Caco-2 (cell line): ENCODE results near the gene TRIO. TPM values are rescaled to one million over a fixed set of nuclear protein-coding genes. Genes with fewer than 3 reads are reported as not detected.

Experiments used
- BruUV-seq: library from RNA; stranded (reverse); fragments of 400-500 nt; replicated peaks from 2 replicates; lab custom pipeline; 2021; lab: Mats Ljungman, UMichigan
- CTCF ChIA-PET: fragments of 300-600 bp; sonication (Branson Sonifier 250); formaldehyde crosslinking; loops from one replicate; lab custom pipeline; 2022; ENCODE audit warnings: antibody characterized with exemption; lab: Charles Lee
- POLR2A ChIA-PET: fragments of 300-600 bp; sonication (Branson Sonifier 250); formaldehyde crosslinking; loops from one replicate; lab custom pipeline; 2022; ENCODE audit warnings: antibody characterized with exemption; lab: Charles Lee
- DNase-seq, 2 experiments: peaks; one replicate each; pipeline versions ENCODE4 v3.0.0 to v3.0.0-alpha.2; 2020 to 2022
- H3K27me3 ChIP-seq: replicated peaks from 2 replicates; pipeline ENCODE4 v1.6.0; 2011; ENCODE audit warnings: low read length; ENCODE audit not compliant: control insufficient read depth, insufficient read depth
- H3K36me3 ChIP-seq: 2 replicates; pipeline ENCODE4 v1.5.1; 2011; ENCODE audit warnings: low read length; ENCODE audit not compliant: control insufficient read depth, insufficient read depth
- H3K4me1 ChIP-seq: fragments of 250-450 bp; sonication (Bioruptor Pico); 2 replicates; pipeline ENCODE4 v1.5.1; 2020; ENCODE audit warnings: mild to moderate bottlenecking
- H3K4me3 ChIP-seq: 2 replicates; pipeline ENCODE4 v1.5.1; 2011; ENCODE audit warnings: low read depth, mild to moderate bottlenecking, control low read depth, low read length
- H3K9me3 ChIP-seq: fragments of 250-450 bp; sonication (Bioruptor Pico); 2 replicates; pipeline ENCODE4 v1.5.1; 2020; ENCODE audit warnings: mild to moderate bottlenecking, moderate library complexity
- H3K27ac Mint-ChIP-seq: one replicate; pipeline ENCODE4 v1.8.0; 2022; ENCODE audit warnings: mixed read lengths; ENCODE audit not compliant: unreplicated experiment
- H3K27me3 Mint-ChIP-seq: one replicate; pipeline ENCODE4 v1.8.0; 2022; ENCODE audit warnings: mixed read lengths; ENCODE audit not compliant: insufficient read depth, unreplicated experiment
- H3K36me3 Mint-ChIP-seq: one replicate; pipeline ENCODE4 v1.8.0; 2022; ENCODE audit warnings: mild to moderate bottlenecking, mixed read lengths; ENCODE audit not compliant: insufficient read depth, unreplicated experiment
- H3K4me1 Mint-ChIP-seq: one replicate; pipeline ENCODE4 v1.8.0; 2022; ENCODE audit warnings: low read depth, mixed read lengths; ENCODE audit not compliant: unreplicated experiment
- H3K4me3 Mint-ChIP-seq: one replicate; pipeline ENCODE4 v1.8.0; 2022; ENCODE audit warnings: mild to moderate bottlenecking, moderate library complexity, mixed read lengths; ENCODE audit not compliant: unreplicated experiment
- H3K9me3 Mint-ChIP-seq: one replicate; pipeline ENCODE4 v1.8.0; 2022; ENCODE audit warnings: mixed read lengths; ENCODE audit not compliant: unreplicated experiment
- intact Hi-C: fragments of 100-400 bp; cut with micrococcal nuclease; formaldehyde crosslinking; loops from one replicate; pipeline ENCODE4 v1.10.0; 2022; ENCODE audit not compliant: unreplicated experiment
- total RNA-seq: library from RNA; stranded (reverse); gene quantifications from 2 replicates; pipeline ENCODE4 v1.2.3, GENCODE V29; 2022
- TF ChIP-seq, protein P1 (sequence below), 2 experiments: fragments of 200-600 bp in 1 of 2; IDR thresholded peaks; 1 replicate in 1 of 2; 2 replicates in 1 of 2; pipeline versions ENCODE4 v1.5.1 to v1.8.0; 2011 to 2022; ENCODE audit warnings: antibody characterized with exemption in 1 of 2, control low read depth in 1 of 2, inconsistent platforms in 1 of 2, low read depth in 1 of 2, low read length in 1 of 2, mild to moderate bottlenecking in 1 of 2, moderate library complexity in 1 of 2; ENCODE audit not compliant: insufficient read depth in 1 of 2, severe bottlenecking in 1 of 2, unreplicated experiment in 1 of 2

TRIO gene
- total RNA-seq, 1 experiment from 2014 or later = 92.0 TPM

DNA sequence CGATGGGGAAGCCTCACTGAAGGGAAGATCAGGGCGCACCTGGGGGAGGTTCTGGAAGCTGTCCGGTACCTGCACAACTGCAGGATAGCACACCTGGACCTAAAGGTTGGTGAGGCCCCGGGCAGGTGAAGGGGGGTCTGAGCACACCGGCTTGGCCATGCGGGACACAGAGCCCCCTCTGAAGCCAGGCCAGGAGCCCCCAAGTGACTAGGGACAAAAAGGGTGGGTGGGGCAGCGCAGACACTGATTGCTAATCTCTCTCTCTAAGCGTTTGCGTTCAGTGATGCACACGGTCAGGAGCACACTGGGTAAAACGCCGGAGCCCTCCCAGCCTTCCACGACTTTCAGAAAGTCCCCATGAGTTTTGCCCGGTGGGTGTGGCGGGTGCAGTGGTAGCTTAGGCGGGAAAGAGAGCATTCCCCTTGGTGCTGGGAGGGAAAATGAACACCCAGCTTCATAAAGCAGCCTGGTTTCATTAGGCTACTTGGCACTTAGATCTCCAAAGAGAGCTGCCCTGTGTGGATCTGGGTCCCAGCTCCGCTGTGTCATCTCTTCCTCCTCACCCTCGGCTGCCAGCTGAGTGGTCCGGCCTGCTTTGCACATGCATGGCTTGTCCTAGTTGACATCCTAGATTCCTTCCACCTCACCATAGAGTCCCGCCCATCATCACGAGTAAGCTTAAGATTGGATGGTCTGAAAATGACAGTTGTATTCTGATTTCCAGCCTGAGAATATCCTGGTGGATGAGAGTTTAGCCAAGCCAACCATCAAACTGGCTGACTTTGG lies 364.2 kb downstream of the TRIO start:
- no TSS peak for BruUV-seq
- POLR2A ChIA-PET = no interaction called here

DNA sequence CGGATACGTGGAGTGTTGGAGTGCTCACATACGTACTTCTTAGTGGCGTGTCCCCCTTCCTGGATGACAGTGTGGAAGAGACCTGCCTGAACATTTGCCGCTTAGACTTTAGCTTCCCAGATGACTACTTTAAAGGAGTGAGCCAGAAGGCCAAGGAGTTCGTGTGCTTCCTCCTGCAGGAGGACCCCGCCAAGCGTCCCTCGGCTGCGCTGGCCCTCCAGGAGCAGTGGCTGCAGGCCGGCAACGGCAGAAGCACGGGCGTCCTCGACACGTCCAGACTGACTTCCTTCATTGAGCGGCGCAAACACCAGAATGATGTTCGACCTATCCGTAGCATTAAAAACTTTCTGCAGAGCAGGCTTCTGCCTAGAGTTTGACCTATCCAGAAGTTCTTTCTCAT lies 364.9 kb downstream of the TRIO start:
- ChIA-PET CTCF (interaction anchor here (0.5 kb wide), 1 partner anchor 19 kb away, joined by 3 read pairs; no protein-coding TSS in a partner anchor), POLR2A (no interaction called here)
- no peaks in the 10 kb centered on the region for H3K9me3 Mint-ChIP-seq
- H3K4me1 ChIP-seq = no peaks in the 10 kb centered on the region
- no peaks in the 10 kb centered on the region for H3K27me3 Mint-ChIP-seq
- H3K4me1 Mint-ChIP-seq = no peaks in the 10 kb centered on the region
- H3K36me3 Mint-ChIP-seq = peaks cover 39% of the 10 kb centered on the region
- intact Hi-C loops = no loop called here
- H3K27me3 ChIP-seq = no peaks in the 10 kb centered on the region
- H3K9me3 ChIP-seq = no peaks in the 10 kb centered on the region
- no peak overlapping the region for H3K4me3 Mint-ChIP-seq
- BruUV-seq = no TSS peak
- H3K36me3 ChIP-seq = peaks cover 1% of the 10 kb centered on the region
- H3K4me3 ChIP-seq = no peak overlapping the region
- H3K27ac Mint-ChIP-seq = no peak overlapping the region
- TF ChIP-seq, protein P1, sequence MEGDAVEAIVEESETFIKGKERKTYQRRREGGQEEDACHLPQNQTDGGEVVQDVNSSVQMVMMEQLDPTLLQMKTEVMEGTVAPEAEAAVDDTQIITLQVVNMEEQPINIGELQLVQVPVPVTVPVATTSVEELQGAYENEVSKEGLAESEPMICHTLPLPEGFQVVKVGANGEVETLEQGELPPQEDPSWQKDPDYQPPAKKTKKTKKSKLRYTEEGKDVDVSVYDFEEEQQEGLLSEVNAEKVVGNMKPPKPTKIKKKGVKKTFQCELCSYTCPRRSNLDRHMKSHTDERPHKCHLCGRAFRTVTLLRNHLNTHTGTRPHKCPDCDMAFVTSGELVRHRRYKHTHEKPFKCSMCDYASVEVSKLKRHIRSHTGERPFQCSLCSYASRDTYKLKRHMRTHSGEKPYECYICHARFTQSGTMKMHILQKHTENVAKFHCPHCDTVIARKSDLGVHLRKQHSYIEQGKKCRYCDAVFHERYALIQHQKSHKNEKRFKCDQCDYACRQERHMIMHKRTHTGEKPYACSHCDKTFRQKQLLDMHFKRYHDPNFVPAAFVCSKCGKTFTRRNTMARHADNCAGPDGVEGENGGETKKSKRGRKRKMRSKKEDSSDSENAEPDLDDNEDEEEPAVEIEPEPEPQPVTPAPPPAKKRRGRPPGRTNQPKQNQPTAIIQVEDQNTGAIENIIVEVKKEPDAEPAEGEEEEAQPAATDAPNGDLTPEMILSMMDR (IDR thresholded peaks at IDR 0.05; ENCODE audit: insufficient read depth in 1 of 2, low read depth in 1 of 2, low read length in 1 of 2, severe bottlenecking in 1 of 2, unreplicated experiment in 1 of 2) = no peak
- no peak for DNase-seq

More for the DNA sequence above, 364.2 kb downstream of the TRIO start:
- no peaks in the 10 kb centered on the region for H3K27me3 ChIP-seq
- no peaks in the 10 kb centered on the region for H3K4me1 Mint-ChIP-seq
- no peaks in the 10 kb centered on the region for H3K27me3 Mint-ChIP-seq
- TF ChIP-seq, protein P1 (IDR thresholded peaks at IDR 0.05; ENCODE audit: insufficient read depth in 1 of 2, low read depth in 1 of 2, low read length in 1 of 2, severe bottlenecking in 1 of 2, unreplicated experiment in 1 of 2) = no peak
- H3K36me3 ChIP-seq = peaks cover 1% of the 10 kb centered on the region
- no peak for DNase-seq
- no peaks in the 10 kb centered on the region for H3K9me3 Mint-ChIP-seq
- peaks cover 46% of the 10 kb centered on the region for H3K36me3 Mint-ChIP-seq
- H3K4me3 Mint-ChIP-seq = no peak overlapping the region
- CTCF ChIA-PET = interaction anchor here (0.5 kb wide), 1 partner anchor 20 kb away, joined by 3 read pairs; no protein-coding TSS in a partner anchor
- no peaks in the 10 kb centered on the region for H3K9me3 ChIP-seq
- intact Hi-C loops = no loop called here
- H3K27ac Mint-ChIP-seq = no peak overlapping the region
- H3K4me1 ChIP-seq = no peaks in the 10 kb centered on the region
- H3K4me3 ChIP-seq = no peak overlapping the region

DNA sequence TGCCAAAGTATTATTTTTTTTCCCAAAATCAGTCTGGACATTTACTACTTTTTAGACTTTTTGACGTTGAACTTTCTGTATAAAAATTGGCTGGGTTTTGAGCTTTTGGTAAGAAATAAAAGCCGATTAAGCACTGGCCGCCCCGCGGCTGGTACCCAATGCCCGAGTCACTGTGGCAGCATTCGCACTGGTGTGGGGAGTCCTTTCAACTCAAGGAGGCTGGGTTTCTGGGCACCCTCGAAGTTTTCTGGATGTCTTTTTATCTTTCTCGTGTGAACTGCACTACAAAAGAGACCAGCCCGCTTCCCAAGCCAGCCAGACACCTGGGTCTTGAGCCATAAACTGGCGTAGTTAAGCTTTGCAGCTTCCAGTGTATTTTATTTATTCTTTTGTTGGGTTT lies 366.4 kb downstream of the TRIO start:
- H3K27me3 ChIP-seq = no peaks in the 10 kb centered on the region
- ChIA-PET POLR2A (no interaction called here), CTCF (no interaction called here)
- Mint-ChIP-seq H3K9me3 (no peaks in the 10 kb centered on the region), H3K27me3 (no peaks in the 10 kb centered on the region), H3K4me3 (no peak overlapping the region), H3K4me1 (no peaks in the 10 kb centered on the region), H3K36me3 (peaks cover 26% of the 10 kb centered on the region), H3K27ac (no peak overlapping the region)
- TSS peak; percentile 25 for BruUV-seq
- no peaks in the 10 kb centered on the region for H3K36me3 ChIP-seq
- DNase-seq = no peak
- TF ChIP-seq, protein P1 (IDR thresholded peaks at IDR 0.05; ENCODE audit: insufficient read depth in 1 of 2, low read depth in 1 of 2, low read length in 1 of 2, severe bottlenecking in 1 of 2, unreplicated experiment in 1 of 2) = no peak
- intact Hi-C loops = no loop called here
- H3K4me1 ChIP-seq = no peaks in the 10 kb centered on the region
- H3K4me3 ChIP-seq = no peak overlapping the region
- H3K9me3 ChIP-seq = no peaks in the 10 kb centered on the region; the same call in 1 of the 2 replicates
